Measurements from ENCODE around the gene ICA1L.
"Not testable (repeated sequence)": the region's sequence is repeated elsewhere in the genome, so short reads cannot be mapped to it uniquely, and the experiment has no call there.

The ICA1L gene

GRCh38 chr2:202871300-202872141, at the start of gene ICA1L:
Gene ICA1L, minus strand, starts transcription at chr2:202871766. Its CDS starts 42,757 bp downstream, at chr2:202829009.
- DNase-seq, result peak; percentile 97

GRCh38 chr2:202918860-202919259, 47.3 kb upstream of the ICA1L start:
- no peak for DNase-seq

- peak; percentile 89 for DNase-seq
These were observed 41.0 kb upstream of the ICA1L start for GRCh38 chr2:202912342-202913201.

GRCh38 chr2:202911512-202912341, 40.2 kb upstream of the ICA1L start, which contains the start of the genes CARF and WDR12:
Gene CARF, plus strand, starts transcription at chr2:202912275. Its CDS starts 29,628 bp downstream, at chr2:202941903.
Gene WDR12, minus strand, starts transcription at chr2:202911673. Its CDS starts 197 bp downstream, at chr2:202911476.
- DNase-seq, result peak; percentile 99

GRCh38 chr2:202911203-202911511, 39.6 kb upstream of the ICA1L start:
- no peak for DNase-seq

GRCh38 chr2:202910698-202911097, 39.1 kb upstream of the ICA1L start:
- no peak for DNase-seq

GRCh38 chr2:202910250-202910649, 38.7 kb upstream of the ICA1L start:
- not testable (repeated sequence) for DNase-seq

GRCh38 chr2:202909394-202910192, 38.0 kb upstream of the ICA1L start:
- no peak for DNase-seq

GRCh38 chr2:202908186-202908585, 36.6 kb upstream of the ICA1L start:
- no peak for DNase-seq

GRCh38 chr2:202905507-202905906, 33.9 kb upstream of the ICA1L start:
- DNase-seq, result not testable (repeated sequence)

- DNase-seq, result no peak
These were observed 13.6 kb upstream of the ICA1L start for GRCh38 chr2:202885190-202885589.

- DNase-seq, result no peak
These were observed 12.6 kb upstream of the ICA1L start for GRCh38 chr2:202883987-202884675.

- no peak for DNase-seq
These were observed 10.0 kb upstream of the ICA1L start for GRCh38 chr2:202881570-202881969.

- no peak for DNase-seq
These were observed 6.1 kb upstream of the ICA1L start for GRCh38 chr2:202877699-202878098.

GRCh38 chr2:202870431-202871299, 901 bp downstream of the ICA1L start:
- peak; percentile 82 for DNase-seq

GRCh38 chr2:202861987-202862386, 9.6 kb downstream of the ICA1L start:
- no peak for DNase-seq

- no peak for DNase-seq
These were observed 13.0 kb downstream of the ICA1L start for GRCh38 chr2:202858601-202859000.

- not testable (repeated sequence) for DNase-seq
These were observed 22.2 kb downstream of the ICA1L start for GRCh38 chr2:202849343-202849742.

GRCh38 chr2:202848813-202849212, 22.8 kb downstream of the ICA1L start:
- no peak for DNase-seq
